HAP-1 (cell line): Measurements from ENCODE around the gene MED10.

Source experiments
- DNase-seq, 2 experiments: peaks; one replicate each; pipeline ENCODE4 v3.0.0-alpha.2; 2016 to 2020; ENCODE audit warnings: low spot score in 2 of 2
- H3K27me3 ChIP-seq: fragments of 250-450 bp; sonication (Bioruptor Pico); 2 replicates; pipeline ENCODE4 v1.5.1; 2020; ENCODE audit warnings: low read depth, mild to moderate bottlenecking, moderate library complexity
- H3K36me3 ChIP-seq: fragments of 250-450 bp; sonication (Bioruptor Pico); replicated peaks from 2 replicates; pipeline ENCODE4 v1.5.1; 2020; ENCODE audit warnings: mild to moderate bottlenecking
- H3K4me1 ChIP-seq: fragments of 250-450 bp; sonication (Bioruptor Pico); 2 replicates; pipeline ENCODE4 v1.5.1; 2020; ENCODE audit warnings: mild to moderate bottlenecking
- H3K4me3 ChIP-seq: fragments of 250-450 bp; sonication (Bioruptor Pico); 2 replicates; pipeline ENCODE4 v1.5.1; 2020; ENCODE audit warnings: mild to moderate bottlenecking, moderate library complexity
- H3K9me3 ChIP-seq: fragments of 250-450 bp; sonication (Bioruptor Pico); 2 replicates; pipeline ENCODE4 v1.5.1; 2020; ENCODE audit warnings: mild to moderate bottlenecking, moderate library complexity
- in situ Hi-C: fragments of 300-500 bp; cut with MboI; formaldehyde crosslinking; loops from 3 replicates; pipeline ENCODE4 v1.14.3; 2020; ENCODE audit warnings: low sequenced_read_pairs, inconsistent platforms, mixed read lengths

Gene MED10

GRCh38 chr5:6394429-6395101 is 16.2 kb upstream of the MED10 start:
- Histone ChIP-seq H3K27me3 (no peaks in the 10 kb centered on the region), H3K4me3 (no peak overlapping the region), H3K36me3 (no peaks in the 10 kb centered on the region), H3K4me1 (no peaks in the 10 kb centered on the region), H3K9me3 (no peaks in the 10 kb centered on the region)
- in situ Hi-C loops: no loop called here
- DNase-seq: no peak

- Histone ChIP-seq H3K27me3 (no peaks in the 10 kb centered on the region), H3K4me3 (no peak overlapping the region), H3K36me3 (no peaks in the 10 kb centered on the region), H3K4me1 (no peaks in the 10 kb centered on the region), H3K9me3 (no peaks in the 10 kb centered on the region)
- in situ Hi-C loops: no loop called here
- DNase-seq: no peak
These were observed 15.3 kb upstream of the MED10 start for GRCh38 chr5:6393596-6394194.

- in situ Hi-C loops: no loop called here
- no peak overlapping the region for H3K4me3 ChIP-seq
- H3K9me3 ChIP-seq: no peaks in the 10 kb centered on the region
- no peaks in the 10 kb centered on the region for H3K27me3 ChIP-seq
- DNase-seq: no peak
- no peaks in the 10 kb centered on the region for H3K36me3 ChIP-seq
- H3K4me1 ChIP-seq: no peaks in the 10 kb centered on the region
These were observed 14.2 kb upstream of the MED10 start for GRCh38 chr5:6392561-6392960.

- Histone ChIP-seq H3K36me3 (no peaks in the 10 kb centered on the region), H3K4me1 (no peaks in the 10 kb centered on the region), H3K9me3 (no peaks in the 10 kb centered on the region), H3K27me3 (no peaks in the 10 kb centered on the region), H3K4me3 (no peak overlapping the region)
- no peak for DNase-seq
- in situ Hi-C loops: no loop called here
These were observed 12.8 kb upstream of the MED10 start for GRCh38 chr5:6391151-6391550.

GRCh38 chr5:6389946-6390530 is 11.7 kb upstream of the MED10 start:
- Histone ChIP-seq H3K27me3 (no peaks in the 10 kb centered on the region), H3K4me1 (no peaks in the 10 kb centered on the region), H3K4me3 (no peak overlapping the region), H3K9me3 (no peaks in the 10 kb centered on the region), H3K36me3 (no peaks in the 10 kb centered on the region)
- in situ Hi-C loops: no loop called here
- no peak for DNase-seq

- H3K36me3 ChIP-seq: no peaks in the 10 kb centered on the region
- no peak for DNase-seq
- H3K27me3 ChIP-seq: no peaks in the 10 kb centered on the region
- in situ Hi-C loops: no loop called here
- H3K9me3 ChIP-seq: no peaks in the 10 kb centered on the region
- H3K4me1 ChIP-seq: no peaks in the 10 kb centered on the region
- H3K4me3 ChIP-seq: no peak overlapping the region
These were observed 11.1 kb upstream of the MED10 start for GRCh38 chr5:6389397-6389796.

GRCh38 chr5:6387970-6388369 is 9.6 kb upstream of the MED10 start:
- no peaks in the 10 kb centered on the region; the same call in 1 of the 2 replicates for H3K27me3 ChIP-seq
- no peaks in the 10 kb centered on the region for H3K4me1 ChIP-seq
- no peaks in the 10 kb centered on the region for H3K9me3 ChIP-seq
- in situ Hi-C loops: no loop called here
- H3K36me3 ChIP-seq: no peaks in the 10 kb centered on the region
- DNase-seq: no peak
- no peak overlapping the region for H3K4me3 ChIP-seq

GRCh38 chr5:6386271-6386670 is 7.9 kb upstream of the MED10 start:
- Histone ChIP-seq H3K4me1 (no peaks in the 10 kb centered on the region), H3K36me3 (no peaks in the 10 kb centered on the region), H3K27me3 (no peaks in the 10 kb centered on the region; the same call in 1 of the 2 replicates), H3K4me3 (no peak overlapping the region), H3K9me3 (no peaks in the 10 kb centered on the region)
- DNase-seq: no peak
- in situ Hi-C loops: no loop called here

GRCh38 chr5:6384856-6385255 is 6.5 kb upstream of the MED10 start:
- in situ Hi-C loops: no loop called here
- Histone ChIP-seq H3K36me3 (no peaks in the 10 kb centered on the region), H3K4me1 (no peaks in the 10 kb centered on the region), H3K9me3 (no peaks in the 10 kb centered on the region), H3K27me3 (no peaks in the 10 kb centered on the region; the same call in 1 of the 2 replicates), H3K4me3 (no peak overlapping the region)
- no peak for DNase-seq

- in situ Hi-C loops: no loop called here
- no peak for DNase-seq
These were observed 5.0 kb upstream of the MED10 start for GRCh38 chr5:6383376-6383775.

GRCh38 chr5:6379246-6379645 is 899 bp upstream of the MED10 start:
- Histone ChIP-seq H3K4me1 (peaks cover 5% of the 10 kb centered on the region), H3K9me3 (no peaks in the 10 kb centered on the region), H3K27me3 (no peaks in the 10 kb centered on the region; the same call in 1 of the 2 replicates), H3K36me3 (peaks cover 27% of the 10 kb centered on the region), H3K4me3 (peak overlapping the region; percentile 91)
- DNase-seq: no peak
- in situ Hi-C loops: loop anchor here (10.0 kb wide), 1 partner anchor 366 kb away; no protein-coding TSS in a partner anchor

More at GRCh38 chr5:6383376-6383775, 5.0 kb upstream of the MED10 start:
- peaks cover 5% of the 10 kb centered on the region; the same call in 1 of the 2 replicates for H3K4me1 ChIP-seq
- H3K27me3 ChIP-seq: no peaks in the 10 kb centered on the region; the same call in 1 of the 2 replicates
- H3K9me3 ChIP-seq: no peaks in the 10 kb centered on the region
- no peak overlapping the region for H3K4me3 ChIP-seq
- H3K36me3 ChIP-seq: no peaks in the 10 kb centered on the region

GRCh38 chr5:6378766-6379103 is 388 bp upstream of the MED10 start:
- peaks cover 5% of the 10 kb centered on the region for H3K4me1 ChIP-seq
- H3K9me3 ChIP-seq: no peaks in the 10 kb centered on the region
- H3K36me3 ChIP-seq: peaks cover 32% of the 10 kb centered on the region
- DNase-seq: no peak
- in situ Hi-C loops: loop anchor here (10.0 kb wide), 1 partner anchor 366 kb away; no protein-coding TSS in a partner anchor
- peak overlapping the region; percentile 91 for H3K4me3 ChIP-seq
- H3K27me3 ChIP-seq: no peaks in the 10 kb centered on the region; the same call in 1 of the 2 replicates

- DNase-seq: no peak
- Histone ChIP-seq H3K4me1 (peaks cover 5% of the 10 kb centered on the region), H3K27me3 (no peaks in the 10 kb centered on the region), H3K36me3 (peaks cover 44% of the 10 kb centered on the region), H3K4me3 (peak overlapping the region; percentile 91), H3K9me3 (no peaks in the 10 kb centered on the region)
- in situ Hi-C loops: loop anchor here (10.0 kb wide), 1 partner anchor 367 kb away; no protein-coding TSS in a partner anchor
These were observed 804 bp downstream of the MED10 start for GRCh38 chr5:6377582-6377904.

- Histone ChIP-seq H3K27me3 (no peaks in the 10 kb centered on the region), H3K36me3 (peaks cover 49% of the 10 kb centered on the region), H3K4me1 (peaks cover 5% of the 10 kb centered on the region), H3K9me3 (no peaks in the 10 kb centered on the region), H3K4me3 (peak overlapping the region; percentile 91)
- in situ Hi-C loops: loop anchor here (10.0 kb wide), 1 partner anchor 368 kb away; no protein-coding TSS in a partner anchor
- no peak for DNase-seq
These were observed 1.3 kb downstream of the MED10 start for GRCh38 chr5:6376974-6377520.
